IMR-90 (cell line): Measurements from ENCODE around the gene CHP2. TPM values are rescaled to one million over a fixed set of nuclear protein-coding genes. Genes with fewer than 3 reads are reported as not detected.

Source experiments
- ATAC-seq: fragments of 200-7000 bp; cut with Tn5 transposase; 2 replicates; pipeline ENCODE4 v1.9.1; 2020; ENCODE audit warnings: low read depth, mild to moderate bottlenecking, moderate library complexity
- BruUV-seq: library from RNA; stranded (reverse); fragments of 400-500 nt; replicated peaks from 2 replicates; lab custom pipeline; 2021; lab: Mats Ljungman, UMichigan
- CTCF ChIA-PET: fragments of 300-600 bp; formaldehyde crosslinking; extraction: SDS; loops from one replicate; lab custom pipeline; 2021; ENCODE audit warnings: antibody characterized with exemption; lab: Yijun Ruan, JAX
- POLR2A ChIA-PET: fragments of 300-600 bp; sonication (Branson Sonifier 250); formaldehyde crosslinking; loops from one replicate; lab custom pipeline; 2022; ENCODE audit warnings: antibody characterized with exemption; ENCODE audit not compliant: unreplicated experiment; lab: Charles Lee
- DNase-seq: peaks from one replicate; pipeline ENCODE4 v3.0.0; 2013
- H2AFZ ChIP-seq: replicated peaks from 2 replicates; pipeline ENCODE3; 2013; ENCODE audit warnings: low read length, mild to moderate bottlenecking; ENCODE audit not compliant: poor library complexity
- H2AK5ac ChIP-seq: 2 replicates; pipeline ENCODE4 v1.6.1; 2013; ENCODE audit warnings: low read depth, low read length, inconsistent platforms
- H2AK9ac ChIP-seq: replicated peaks from 2 replicates; pipeline ENCODE3; 2013; ENCODE audit warnings: mild to moderate bottlenecking, low read depth, low read length, moderate library complexity; ENCODE audit not compliant: poor library complexity
- H2BK120ac ChIP-seq: 2 replicates; pipeline ENCODE4 v1.6.1; 2013; ENCODE audit warnings: low read depth, low read length, inconsistent platforms
- H2BK15ac ChIP-seq: 3 replicates; pipeline ENCODE4 v1.6.1; 2013; ENCODE audit warnings: low read depth, low read length, inconsistent platforms
- H2BK20ac ChIP-seq: 2 replicates; pipeline ENCODE4 v1.6.1; 2013; ENCODE audit warnings: low read depth, mild to moderate bottlenecking, inconsistent platforms, low read length, moderate library complexity
- H2BK5ac ChIP-seq: 2 replicates; pipeline ENCODE4 v1.6.1; 2013; ENCODE audit warnings: mild to moderate bottlenecking, low read depth, low read length, inconsistent platforms; ENCODE audit not compliant: poor library complexity, severe bottlenecking
- H3K14ac ChIP-seq: replicated peaks from 2 replicates; pipeline ENCODE4 v1.6.1; 2013; ENCODE audit warnings: low read depth, low read length, inconsistent platforms
- H3K18ac ChIP-seq: 2 replicates; pipeline ENCODE4 v1.6.1; 2013; ENCODE audit warnings: low read depth, low read length, control low read depth
- H3K23ac ChIP-seq: 2 replicates; pipeline ENCODE4 v1.6.1; 2013; ENCODE audit warnings: low read depth, low read length, inconsistent platforms
- H3K27ac ChIP-seq: 2 replicates; pipeline ENCODE4 v1.5.1; 2013; ENCODE audit warnings: mild to moderate bottlenecking, control low read depth, low read length; ENCODE audit not compliant: insufficient read depth
- H3K27me3 ChIP-seq: 2 replicates; pipeline ENCODE4 v1.6.1; 2013; ENCODE audit warnings: low read length; ENCODE audit not compliant: control insufficient read depth, insufficient read depth
- H3K36me3 ChIP-seq: 2 replicates; pipeline ENCODE4 v1.6.1; 2013; ENCODE audit warnings: low read length, mixed read lengths; ENCODE audit not compliant: control insufficient read depth, insufficient read depth
- H3K4ac ChIP-seq: 2 replicates; pipeline ENCODE4 v1.6.1; 2013; ENCODE audit warnings: low read depth, low read length, inconsistent platforms
- H3K4me1 ChIP-seq: 2 replicates; pipeline ENCODE4 v1.6.1; 2013; ENCODE audit warnings: low read length, mixed read lengths; ENCODE audit not compliant: control insufficient read depth, insufficient read depth
- H3K4me2 ChIP-seq: 2 replicates; pipeline ENCODE4 v1.6.1; 2013; ENCODE audit warnings: low read depth, mild to moderate bottlenecking, control low read depth, low read length, moderate library complexity
- H3K4me3 ChIP-seq: 2 replicates; pipeline ENCODE4 v1.5.1; 2013; ENCODE audit warnings: low read depth, mild to moderate bottlenecking, control low read depth, low read length, moderate library complexity; ENCODE audit not compliant: insufficient read depth
- H3K56ac ChIP-seq: 2 replicates; pipeline ENCODE4 v1.6.1; 2013; ENCODE audit warnings: low read length, inconsistent platforms; ENCODE audit not compliant: insufficient read depth; ENCODE audit errors: extremely low read depth
- H3K79me1 ChIP-seq, 2 experiments: 2 replicates each; pipeline ENCODE4 v1.6.1; 2013; ENCODE audit warnings: low read length in 2 of 2, inconsistent platforms in 1 of 2, low read depth in 1 of 2
- H3K9ac ChIP-seq: 2 replicates; pipeline ENCODE4 v1.6.1; 2013; ENCODE audit warnings: low read depth, low read length, control low read depth
- H3K9me1 ChIP-seq: 2 replicates; pipeline ENCODE4 v1.6.1; 2013; ENCODE audit warnings: low read length, inconsistent platforms; ENCODE audit not compliant: insufficient read depth
- H3K9me3 ChIP-seq: 2 replicates; pipeline ENCODE4 v1.6.1; 2013; ENCODE audit warnings: low read length; ENCODE audit not compliant: control insufficient read depth, insufficient read depth
- H4K20me1 ChIP-seq: 2 replicates; pipeline ENCODE4 v1.6.1; 2013; ENCODE audit warnings: low read length, inconsistent platforms; ENCODE audit not compliant: insufficient read depth
- H4K5ac ChIP-seq: 2 replicates; pipeline ENCODE4 v1.6.1; 2013; ENCODE audit warnings: mild to moderate bottlenecking, low read depth, low read length, control low read depth
- H4K8ac ChIP-seq, 2 experiments: 2 replicates each; pipeline ENCODE4 v1.6.1; 2013; ENCODE audit warnings: low read depth in 2 of 2, low read length in 2 of 2, control low read depth in 1 of 2, inconsistent platforms in 1 of 2
- H4K91ac ChIP-seq: 2 replicates; pipeline ENCODE4 v1.6.1; 2013; ENCODE audit warnings: low read depth, low read length, inconsistent platforms; ENCODE audit not compliant: insufficient read depth
- BHLHE40 ChIP-seq: fragments of 150-350 bp; IDR thresholded peaks from 2 replicates; pipeline ENCODE4 v1.6.1; 2016; ENCODE audit warnings: mild to moderate bottlenecking, low read depth, low read length
- CEBPB ChIP-seq: IDR thresholded peaks from 2 replicates; pipeline ENCODE4 v1.6.1; 2012; ENCODE audit warnings: low read depth, low read length, improper control_type of control experiment
- CHD1 ChIP-seq: IDR thresholded peaks from 2 replicates; pipeline ENCODE4 v1.6.1; 2012; ENCODE audit warnings: low read depth, low read length, improper control_type of control experiment
- CTCF ChIP-seq: conservative IDR thresholded peaks from 2 replicates; pipeline ENCODE4 v1.5.1; 2012; ENCODE audit warnings: mild to moderate bottlenecking, low read depth, low read length, improper control_type of control experiment
- ELK1 ChIP-seq: fragments of 150-350 bp; IDR thresholded peaks from 2 replicates; pipeline ENCODE4 v1.6.1; 2016; ENCODE audit warnings: low read depth, mild to moderate bottlenecking, low read length, moderate library complexity, borderline replicate concordance
- FOS ChIP-seq: fragments of 150-350 bp; IDR thresholded peaks from 2 replicates; pipeline ENCODE4 v1.6.1; 2016; ENCODE audit warnings: low read depth, low read length
- MAFK ChIP-seq: IDR thresholded peaks from 2 replicates; pipeline ENCODE4 v1.6.1; 2012; ENCODE audit warnings: low read depth, low read length, improper control_type of control experiment
- MAZ ChIP-seq: IDR thresholded peaks from 2 replicates; pipeline ENCODE4 v1.6.1; 2012; ENCODE audit warnings: low read depth, mild to moderate bottlenecking, low read length, improper control_type of control experiment, moderate library complexity, borderline replicate concordance
- MXI1 ChIP-seq: IDR thresholded peaks from 2 replicates; pipeline ENCODE4 v1.6.1; 2012; ENCODE audit warnings: low read depth, mild to moderate bottlenecking, low read length, moderate library complexity, borderline replicate concordance
- NFE2L2 ChIP-seq: fragments of 150-350 bp; IDR thresholded peaks from 2 replicates; pipeline ENCODE4 v1.6.1; 2016; ENCODE audit warnings: low read depth, mild to moderate bottlenecking, low read length
- POLR2A ChIP-seq: IDR thresholded peaks from 2 replicates; pipeline ENCODE4 v1.6.1; 2012; ENCODE audit warnings: mild to moderate bottlenecking, low read depth, low read length
- RAD21 ChIP-seq: IDR thresholded peaks from 2 replicates; pipeline ENCODE4 v1.6.1; 2012; ENCODE audit warnings: low read length, improper control_type of control experiment
- RFX5 ChIP-seq: IDR thresholded peaks from 2 replicates; pipeline ENCODE4 v1.8.0; 2012; ENCODE audit warnings: low read depth, mild to moderate bottlenecking, low read length, moderate library complexity
- SMC3 ChIP-seq: fragments of 150-350 bp; IDR thresholded peaks from 2 replicates; pipeline ENCODE4 v1.6.1; 2016; ENCODE audit warnings: low read depth, mild to moderate bottlenecking, antibody characterized with exemption, low read length, moderate library complexity
- WGBS, 2 experiments: methylation state at CpG; one replicate each; pipeline versions ENCODE4 v1.1.5 to v1.1.7; 2013; ENCODE audit warnings: missing lambda C conversion rate in 2 of 2; ENCODE audit not compliant: insufficient read length in 1 of 2; ENCODE audit errors: extremely low coverage in 2 of 2; 5-methylcytosine and 5-hydroxymethylcytosine counted together
- dilution Hi-C: fragments of 300-500 bp; cut with HindIII; formaldehyde crosslinking; loops from one replicate; pipeline ENCODE4 v1.14.3; 2018; ENCODE audit warnings: low sequenced_read_pairs; ENCODE audit not compliant: unreplicated experiment
- in situ Hi-C: fragments of 300-500 bp; cut with MboI; formaldehyde crosslinking; loops from 3 replicates; pipeline ENCODE4 v1.14.3; 2019; ENCODE audit warnings: low sequenced_read_pairs, inconsistent platforms, mixed read lengths
- intact Hi-C: fragments of 100-400 bp; cut with micrococcal nuclease; formaldehyde crosslinking; loops from 2 replicates; pipeline ENCODE4 v1.10.0; 2022
- polyA plus RNA-seq, 3 experiments: library from polyadenylated mRNA; depleted of rRNA; stranded (reverse); fragments of >200 nt; gene quantifications; 2 replicates each; pipeline ENCODE4 v1.2.3, GENCODE V29; 2012; ENCODE audit warnings: low replicate concordance in 1 of 3
- total RNA-seq: library from RNA; depleted of rRNA; stranded (reverse); fragments of >200 nt; gene quantifications from 2 replicates; pipeline ENCODE4 v1.2.3, GENCODE V29; 2012
- TF ChIP-seq, protein P1 (sequence below): fragments of 150-350 bp; IDR thresholded peaks from 2 replicates; pipeline ENCODE4 v1.6.1; 2017; ENCODE audit warnings: mild to moderate bottlenecking, antibody characterized with exemption, low read length, low read depth

The CHP2 gene
- total and polyA plus RNA-seq, 2 of the 4 experiments (the other 2 are of a cell fraction) = not detected

DNA sequence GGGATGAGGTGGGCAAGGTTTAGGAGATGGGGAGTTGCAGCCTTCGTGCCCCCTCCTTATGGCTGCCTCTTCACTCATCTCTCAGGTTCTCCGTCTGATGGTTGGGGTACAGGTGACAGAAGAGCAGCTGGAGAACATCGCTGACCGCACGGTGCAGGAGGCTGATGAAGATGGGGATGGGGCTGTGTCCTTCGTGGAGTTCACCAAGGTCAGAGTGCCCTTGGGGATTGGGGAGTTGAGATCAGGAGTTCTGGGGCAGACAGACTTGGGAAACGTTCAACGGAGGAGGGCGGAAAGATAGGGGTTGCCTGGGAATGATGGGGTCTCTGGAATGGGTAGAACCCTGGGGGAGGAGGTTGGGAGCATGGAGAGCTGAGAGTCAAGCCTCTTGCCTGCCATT is 2.3 kb downstream of the CHP2 start:
- dilution Hi-C loops = no loop called here

More for the DNA sequence above, 2.3 kb downstream of the CHP2 start:
- no peak overlapping the region for H2AK5ac ChIP-seq
- in situ Hi-C loops (no loop called here), intact Hi-C loops (no loop called here)
- H3K4me3 ChIP-seq = no peak overlapping the region
- H2BK120ac ChIP-seq = no peak overlapping the region
- ATAC-seq = no peak
- H3K56ac ChIP-seq = no peak overlapping the region
- no peak overlapping the region for H4K8ac ChIP-seq
- DNase-seq = no peak
- H2AFZ ChIP-seq = no peak overlapping the region
- no peaks in the 10 kb centered on the region for H4K20me1 ChIP-seq
- H3K27ac ChIP-seq = no peak overlapping the region
- no peak for TF ChIP-seq RAD21
- no peak for TF ChIP-seq RFX5
- no peak for TF ChIP-seq CEBPB
- TF ChIP-seq MXI1 = no peak
- TF ChIP-seq, protein P1, sequence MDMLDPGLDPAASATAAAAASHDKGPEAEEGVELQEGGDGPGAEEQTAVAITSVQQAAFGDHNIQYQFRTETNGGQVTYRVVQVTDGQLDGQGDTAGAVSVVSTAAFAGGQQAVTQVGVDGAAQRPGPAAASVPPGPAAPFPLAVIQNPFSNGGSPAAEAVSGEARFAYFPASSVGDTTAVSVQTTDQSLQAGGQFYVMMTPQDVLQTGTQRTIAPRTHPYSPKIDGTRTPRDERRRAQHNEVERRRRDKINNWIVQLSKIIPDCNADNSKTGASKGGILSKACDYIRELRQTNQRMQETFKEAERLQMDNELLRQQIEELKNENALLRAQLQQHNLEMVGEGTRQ = no peak
- no peak for TF ChIP-seq CHD1
- no peak for TF ChIP-seq MAFK
- no peak for TF ChIP-seq CTCF
- no peak for TF ChIP-seq MAZ
- no peak for TF ChIP-seq NFE2L2
- no peak for TF ChIP-seq ELK1
- TF ChIP-seq BHLHE40 = no peak
- TF ChIP-seq FOS = no peak
- TF ChIP-seq POLR2A = no peak
- TF ChIP-seq SMC3 = no peak
- BruUV-seq = no TSS peak
- H3K36me3 ChIP-seq = no peaks in the 10 kb centered on the region
- no peak overlapping the region for H4K5ac ChIP-seq
- no peaks in the 10 kb centered on the region; the same call in 1 of the 2 replicates for H3K9me3 ChIP-seq
- no peak overlapping the region for H2BK5ac ChIP-seq
- H2AK9ac ChIP-seq = no peak overlapping the region
- H3K79me1 ChIP-seq = no peaks in the 10 kb centered on the region
- ChIA-PET POLR2A (no interaction called here), CTCF (no interaction called here)
- no peaks in the 10 kb centered on the region for H3K9me1 ChIP-seq
- no peak overlapping the region for H4K91ac ChIP-seq
- H2BK20ac ChIP-seq = no peak overlapping the region
- no peaks in the 10 kb centered on the region; the same call in 1 of the 2 replicates for H3K4me1 ChIP-seq
- no peak overlapping the region for H3K18ac ChIP-seq
- H3K4me2 ChIP-seq = no peak overlapping the region
- no peak overlapping the region for H2BK15ac ChIP-seq
- peaks cover 25% of the 10 kb centered on the region for H3K27me3 ChIP-seq
- 56% methylated on average over 4 of the region's 9 CpGs; no CpG with 5 or more reads in 1 of the 2 experiments for WGBS, 2 experiments
- no peak overlapping the region for H3K23ac ChIP-seq
- no peak overlapping the region for H3K4ac ChIP-seq
- H3K9ac ChIP-seq = no peak overlapping the region
- no peak overlapping the region for H3K14ac ChIP-seq
